Astrocyte of the spinal cord (primary cell): ENCODE data around the gene PRKCA.

Experiments
- DNase-seq: peaks from one replicate; pipeline ENCODE4 v3.0.0; 2011; ENCODE audit warnings: low read depth, low spot score
- H3K4me3 ChIP-seq: 2 replicates; pipeline ENCODE4 v1.5.1; 2011; ENCODE audit warnings: low read depth, mild to moderate bottlenecking, low read length, moderate library complexity
- CTCF ChIP-seq: IDR thresholded peaks from 2 replicates; pipeline ENCODE4 v1.5.1; 2012; ENCODE audit warnings: low read depth, mild to moderate bottlenecking, low read length, inconsistent platforms
- in situ Hi-C: cut with HindIII; loops from 2 replicates; pipeline ENCODE4 v1.10.0; 2017; ENCODE audit warnings: low sequenced_read_pairs

PRKCA gene

GRCh38 chr17:66675273-66675990 lies 373.0 kb downstream of the PRKCA start:
- no peak for DNase-seq
- no peak overlapping the region for H3K4me3 ChIP-seq
- in situ Hi-C loops, result no loop called here
- TF ChIP-seq CTCF, result no peak

- TF ChIP-seq CTCF, result no peak
- in situ Hi-C loops, result no loop called here
- H3K4me3 ChIP-seq, result no peak overlapping the region
- DNase-seq, result peak; percentile 35
Measured at GRCh38 chr17:66675991-66676371, 373.6 kb downstream of the PRKCA start.

- DNase-seq, result no peak
- in situ Hi-C loops, result no loop called here
- TF ChIP-seq CTCF, result no peak
- H3K4me3 ChIP-seq, result no peak overlapping the region
Measured at GRCh38 chr17:66676421-66676820, 374.0 kb downstream of the PRKCA start.

- TF ChIP-seq CTCF, result no peak
- DNase-seq, result peak; percentile 58
- no peak overlapping the region for H3K4me3 ChIP-seq
- in situ Hi-C loops, result no loop called here
Measured at GRCh38 chr17:66677201-66677981, 375.0 kb downstream of the PRKCA start.

GRCh38 chr17:66678061-66678460 lies 375.6 kb downstream of the PRKCA start:
- DNase-seq, result no peak
- no peak overlapping the region for H3K4me3 ChIP-seq
- in situ Hi-C loops, result no loop called here
- TF ChIP-seq CTCF, result no peak

GRCh38 chr17:66678827-66679226 lies 376.4 kb downstream of the PRKCA start:
- TF ChIP-seq CTCF, result no peak
- in situ Hi-C loops, result no loop called here
- no peak for DNase-seq

More at GRCh38 chr17:66678827-66679226, 376.4 kb downstream of the PRKCA start:
- H3K4me3 ChIP-seq, result no peak overlapping the region
